GM13977 (cell line): ENCODE data around the gene CD200R1L.

Experiments
- DNase-seq: peaks from one replicate; pipeline ENCODE4 v3.0.0; 2012; ENCODE audit warnings: low spot score
- in situ Hi-C: fragments of 300-500 bp; cut with MboI; formaldehyde crosslinking; loops from one replicate; pipeline ENCODE4 v1.12.0; 2022; ENCODE audit warnings: low sequenced_read_pairs, low pct_unique_long_range_greater_than_20kb, mixed read lengths, inconsistent platforms; ENCODE audit not compliant: unreplicated experiment
- TF ChIP-seq, protein P1 (sequence below): IDR thresholded peaks from 2 replicates; pipeline ENCODE4 v1.5.1; 2012; ENCODE audit warnings: mild to moderate bottlenecking, control low read depth; ENCODE audit not compliant: insufficient read depth; ENCODE audit errors: extremely low read depth, missing control alignments

CD200R1L gene

GRCh38 chr3:112808136-112808535, 38.5 kb downstream of the CD200R1L start:
- in situ Hi-C loops, result no loop called here
- TF ChIP-seq, protein P1, sequence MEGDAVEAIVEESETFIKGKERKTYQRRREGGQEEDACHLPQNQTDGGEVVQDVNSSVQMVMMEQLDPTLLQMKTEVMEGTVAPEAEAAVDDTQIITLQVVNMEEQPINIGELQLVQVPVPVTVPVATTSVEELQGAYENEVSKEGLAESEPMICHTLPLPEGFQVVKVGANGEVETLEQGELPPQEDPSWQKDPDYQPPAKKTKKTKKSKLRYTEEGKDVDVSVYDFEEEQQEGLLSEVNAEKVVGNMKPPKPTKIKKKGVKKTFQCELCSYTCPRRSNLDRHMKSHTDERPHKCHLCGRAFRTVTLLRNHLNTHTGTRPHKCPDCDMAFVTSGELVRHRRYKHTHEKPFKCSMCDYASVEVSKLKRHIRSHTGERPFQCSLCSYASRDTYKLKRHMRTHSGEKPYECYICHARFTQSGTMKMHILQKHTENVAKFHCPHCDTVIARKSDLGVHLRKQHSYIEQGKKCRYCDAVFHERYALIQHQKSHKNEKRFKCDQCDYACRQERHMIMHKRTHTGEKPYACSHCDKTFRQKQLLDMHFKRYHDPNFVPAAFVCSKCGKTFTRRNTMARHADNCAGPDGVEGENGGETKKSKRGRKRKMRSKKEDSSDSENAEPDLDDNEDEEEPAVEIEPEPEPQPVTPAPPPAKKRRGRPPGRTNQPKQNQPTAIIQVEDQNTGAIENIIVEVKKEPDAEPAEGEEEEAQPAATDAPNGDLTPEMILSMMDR, result no peak
- DNase-seq, result no peak

DNA sequence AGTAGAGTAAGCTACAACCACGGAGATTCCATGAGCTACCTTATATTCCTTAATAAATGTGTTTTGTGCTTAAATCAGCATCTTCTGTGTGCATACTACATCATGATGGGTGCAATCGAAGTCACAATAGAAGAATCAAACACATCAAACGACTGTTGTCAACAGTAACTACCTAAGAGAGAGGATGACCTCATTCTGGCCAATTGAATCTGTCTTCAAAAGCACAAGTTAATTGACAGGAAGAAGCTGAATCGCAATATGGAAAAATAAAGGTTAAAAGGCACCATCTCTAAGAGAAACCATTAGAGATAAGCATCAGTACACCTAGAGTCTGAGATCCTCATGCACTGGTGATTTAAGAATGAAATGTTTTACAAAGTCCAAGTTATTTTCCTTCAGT, 39.0 kb downstream of the CD200R1L start:
- in situ Hi-C loops, result no loop called here
- DNase-seq, result no peak
- TF ChIP-seq, protein P1, result no peak

DNA sequence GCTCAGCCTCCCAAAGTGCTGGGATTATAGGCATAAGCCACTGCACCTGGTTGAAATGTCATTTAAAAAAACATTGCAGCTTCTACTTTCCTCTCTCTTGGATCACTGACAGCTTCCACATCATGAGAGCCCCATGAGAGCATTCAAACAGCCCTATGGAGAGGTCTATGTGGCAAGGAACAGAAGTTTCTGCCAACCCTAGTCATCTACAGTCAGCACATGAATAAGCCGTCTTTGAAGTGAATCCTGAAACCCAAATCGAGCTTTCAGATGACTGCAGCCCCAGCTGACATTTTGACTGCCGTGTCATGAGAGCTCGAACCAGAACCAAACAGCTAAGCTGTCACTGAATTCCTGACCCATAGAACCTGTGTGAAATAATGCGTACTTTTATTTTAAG, 39.8 kb downstream of the CD200R1L start:
- DNase-seq, result no peak
- in situ Hi-C loops, result no loop called here
- TF ChIP-seq, protein P1, result no peak

DNA sequence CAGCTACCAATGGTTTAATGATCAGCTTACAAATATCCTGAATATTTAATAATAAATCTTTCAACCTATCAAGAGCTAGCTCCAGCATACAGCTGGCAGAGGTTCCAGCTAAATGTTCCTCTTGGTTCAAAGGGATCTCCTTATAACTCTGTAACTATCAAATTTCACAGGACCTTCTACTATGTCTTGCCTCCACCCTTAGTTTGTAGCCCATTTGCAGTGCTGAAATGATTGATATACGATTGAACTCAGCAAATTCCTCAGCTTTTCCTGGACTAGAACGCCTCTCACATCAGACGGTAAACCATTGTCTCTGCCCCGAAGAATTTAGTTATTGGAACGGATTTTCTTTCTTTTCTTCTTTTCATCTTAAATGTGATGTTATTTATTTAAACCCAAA, 41.5 kb downstream of the CD200R1L start:
- in situ Hi-C loops, result no loop called here
- TF ChIP-seq, protein P1, result no peak
- DNase-seq, result no peak

DNA sequence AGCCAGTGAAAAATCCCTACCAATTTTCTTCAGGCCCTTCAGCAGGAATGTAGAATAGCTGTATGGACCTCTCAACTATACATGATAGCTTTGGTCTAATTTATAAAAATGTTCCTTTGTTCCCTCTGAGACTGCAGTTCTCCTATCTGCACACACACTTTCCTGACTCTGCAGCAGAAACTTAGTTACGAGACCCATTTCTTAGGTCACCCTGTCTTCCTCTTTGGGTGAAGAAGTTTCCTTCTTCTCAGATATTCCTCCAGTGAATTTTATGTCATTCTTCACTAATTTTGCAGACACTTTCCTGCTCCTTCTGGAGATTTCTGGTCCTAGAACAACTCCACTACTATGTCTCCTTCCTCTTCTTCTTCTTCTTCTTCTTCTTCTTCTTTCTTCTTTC, 42.6 kb downstream of the CD200R1L start:
- no peak for DNase-seq
- TF ChIP-seq, protein P1, result no peak
- in situ Hi-C loops, result no loop called here

GRCh38 chr3:112803467-112803866, 43.2 kb downstream of the CD200R1L start:
- in situ Hi-C loops, result no loop called here
- TF ChIP-seq, protein P1, result no peak
- DNase-seq, result no peak

- TF ChIP-seq, protein P1, result no peak
- no peak for DNase-seq
- in situ Hi-C loops, result no loop called here
These were observed 44.3 kb downstream of the CD200R1L start for GRCh38 chr3:112802338-112802737.
